M059J (cell line): ENCODE results near the gene TSPAN14. TPM values are rescaled to one million over a fixed set of nuclear protein-coding genes. Genes with fewer than 3 reads are reported as not detected.
A peak's percentile ranks its signal among the peaks of the same experiment; 100 is the strongest.

Experiments
- DNase-seq: peaks from one replicate; pipeline ENCODE4 v3.0.0-alpha.2; 2012; ENCODE audit warnings: low read depth
- total RNA-seq: library from RNA; depleted of rRNA; stranded (reverse); fragments of >200 nt; shearing (Covaris generic); gene quantifications from 2 replicates; pipeline ENCODE4 v1.2.3, GENCODE V29; 2014

The TSPAN14 gene
- total RNA-seq, 1 experiment from 2014 or later: 44.4 TPM

DNA sequence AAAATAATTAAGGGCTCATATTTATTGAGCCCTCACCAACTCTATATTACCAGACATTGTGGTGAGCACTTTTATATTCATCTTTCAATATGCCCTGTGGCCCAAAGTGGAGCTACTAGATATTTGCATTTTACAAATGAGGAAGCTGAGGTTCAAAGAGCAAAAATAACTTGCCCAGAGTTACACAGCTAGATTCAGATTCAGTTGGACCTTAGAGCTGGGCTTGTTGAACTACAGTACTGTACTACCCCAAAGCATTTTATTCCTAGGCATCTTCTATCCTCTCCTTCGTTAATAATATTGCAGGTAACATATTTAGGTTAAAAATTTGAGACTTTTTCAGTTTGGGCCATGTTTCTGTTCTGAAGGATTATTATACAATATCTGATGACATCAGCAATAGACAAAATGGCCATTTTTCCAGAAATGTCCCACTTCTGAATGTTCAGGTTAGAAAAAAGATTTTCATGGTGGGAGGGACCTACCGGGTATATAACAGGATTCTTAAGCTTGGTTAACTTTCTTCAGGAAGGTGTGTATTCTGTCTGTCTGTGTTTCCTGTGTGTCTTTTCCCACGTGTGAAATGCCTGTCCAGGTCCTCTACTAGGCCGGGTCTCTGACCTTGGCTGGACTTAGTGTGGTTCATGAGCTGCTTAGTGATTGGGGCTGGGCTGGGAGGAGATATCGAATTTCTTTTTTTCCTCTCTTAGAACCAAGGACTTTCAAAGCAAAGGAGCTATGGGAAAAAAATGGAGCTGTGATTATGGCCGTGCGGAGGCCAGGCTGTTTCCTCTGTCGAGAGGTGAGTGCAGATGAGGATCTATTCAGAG is 32.2 kb upstream of the TSPAN14 start:
- no peak for DNase-seq

DNA sequence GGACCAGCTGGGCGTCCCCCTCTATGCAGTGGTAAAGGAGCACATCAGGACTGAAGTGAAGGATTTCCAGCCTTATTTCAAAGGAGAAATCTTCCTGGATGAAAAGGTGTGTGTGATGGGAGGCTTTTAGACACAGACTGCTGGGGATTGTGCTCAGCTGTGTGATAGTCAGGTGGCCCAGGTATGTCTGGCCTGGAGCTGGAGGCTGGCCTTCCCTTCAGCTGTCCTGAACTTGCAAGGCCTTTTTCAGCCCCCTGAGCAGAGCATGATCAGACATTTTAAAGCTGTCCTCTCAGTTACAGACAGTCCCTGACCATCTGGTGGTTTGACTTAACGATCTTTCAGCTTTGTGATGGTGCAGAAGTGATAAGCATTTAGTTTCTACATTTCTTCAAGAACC is 28.2 kb upstream of the TSPAN14 start:
- no peak for DNase-seq

DNA sequence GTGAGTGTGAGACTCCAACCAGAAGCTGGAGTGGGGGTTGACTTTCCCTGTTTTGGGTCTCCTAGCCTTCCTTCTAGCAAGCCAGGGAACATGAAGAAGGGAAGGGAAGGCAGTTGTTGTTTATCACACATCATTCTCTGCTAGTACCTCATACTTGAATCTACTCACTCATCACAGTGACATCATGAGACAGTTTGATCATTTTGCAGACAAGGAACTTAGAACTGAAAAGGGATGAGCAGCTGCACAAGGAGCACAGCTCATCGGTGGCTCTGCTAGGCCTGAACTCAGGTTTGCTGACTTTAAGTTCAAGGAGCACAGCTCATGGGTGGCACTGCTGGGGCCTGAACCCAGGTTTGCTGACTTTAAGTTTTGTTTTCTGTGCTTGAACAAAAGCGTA is 26.6 kb upstream of the TSPAN14 start:
- no peak for DNase-seq

DNA sequence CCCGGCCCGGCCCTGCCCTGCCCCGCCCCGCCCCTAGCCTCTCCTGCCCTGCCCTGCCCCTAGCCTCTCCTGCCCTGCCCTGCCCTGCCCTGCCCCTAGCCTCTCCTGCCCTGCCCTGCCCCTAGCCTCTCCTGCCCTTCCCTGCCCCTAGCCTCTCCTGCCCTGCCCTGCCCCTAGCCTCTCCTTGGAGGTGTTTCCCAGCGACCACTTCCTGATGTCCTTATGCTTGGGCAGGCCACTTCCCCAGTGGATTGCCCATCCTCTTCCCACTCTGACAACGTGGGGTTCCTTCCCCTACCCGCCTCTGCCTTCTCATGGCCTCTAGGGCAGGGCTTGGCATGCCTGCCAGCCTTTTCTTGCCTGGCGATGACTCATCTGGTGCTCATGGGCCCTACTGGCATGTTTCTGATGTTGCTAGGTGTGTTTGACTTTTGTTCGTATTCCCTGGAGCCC is 24.6 kb upstream of the TSPAN14 start:
- peak; percentile 86 for DNase-seq

DNA sequence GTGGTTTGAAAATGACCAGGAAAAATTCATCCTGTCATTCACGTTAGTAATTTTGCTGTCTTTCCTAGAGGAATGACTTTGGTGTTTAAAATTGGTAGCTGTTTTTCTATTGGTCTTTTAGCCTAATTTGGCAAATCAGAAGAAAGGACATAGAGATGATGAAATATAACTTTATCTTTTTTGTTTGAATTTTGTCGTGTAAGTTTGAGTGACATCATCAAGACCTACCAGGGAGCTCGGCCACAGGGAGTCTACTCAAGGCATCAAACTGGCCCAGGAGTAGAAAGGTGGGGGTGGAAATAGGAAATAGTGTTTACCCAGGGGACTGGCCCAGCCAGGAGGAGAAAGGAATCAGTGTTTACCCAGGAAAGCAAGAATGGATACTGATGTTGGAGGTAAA is 21.0 kb upstream of the TSPAN14 start:
- DNase-seq: no peak

DNA sequence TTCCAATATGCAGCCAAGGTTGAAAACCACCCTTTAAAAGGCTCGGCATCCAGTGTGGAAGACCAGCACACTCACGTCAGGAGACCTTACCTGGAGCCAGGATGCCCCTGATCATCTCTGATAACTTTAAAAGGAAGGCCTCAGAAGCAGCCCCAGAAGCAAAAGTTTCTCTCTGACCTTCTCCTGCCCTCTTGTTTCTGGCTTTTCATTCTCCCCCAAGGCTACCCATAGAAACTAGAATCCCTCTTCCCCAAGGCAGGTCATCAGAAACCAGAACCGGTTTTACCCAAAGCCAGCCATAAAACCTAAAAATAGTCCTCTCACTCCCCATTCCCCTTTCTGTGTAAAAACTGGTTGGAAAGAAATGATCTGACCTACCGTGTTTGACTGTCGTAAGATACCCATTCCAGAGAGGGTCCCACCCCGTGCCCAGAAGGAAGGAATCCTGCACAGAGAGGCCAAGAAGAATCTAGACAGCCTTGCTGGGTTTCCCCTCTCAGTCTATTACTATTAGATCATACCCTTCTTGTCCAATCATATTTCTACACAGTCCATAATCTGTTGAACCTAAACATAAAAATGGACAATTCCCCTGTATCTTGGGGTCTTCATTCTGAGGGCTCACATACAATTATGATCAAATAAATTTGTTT is 17.5 kb upstream of the TSPAN14 start:
- no peak for DNase-seq

DNA sequence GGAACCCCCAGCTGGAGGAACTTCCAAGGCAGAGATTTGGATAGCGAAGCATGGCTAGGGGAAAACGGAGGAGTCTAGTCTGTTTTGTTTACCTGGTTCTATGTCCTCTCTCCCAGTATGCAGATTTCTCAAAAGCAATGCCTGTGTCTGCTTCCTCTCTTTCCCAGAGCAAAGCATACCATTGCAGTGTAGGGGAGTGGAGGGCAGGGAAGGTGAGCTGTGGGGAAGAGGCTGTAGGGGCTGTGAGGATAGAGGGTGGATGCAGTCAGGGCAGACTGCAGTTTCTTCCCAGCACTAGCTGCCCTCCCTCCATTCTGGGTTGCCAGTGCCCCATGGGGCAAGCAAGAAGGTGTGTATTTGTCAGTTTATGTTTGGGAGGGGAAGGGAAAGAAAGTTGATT is 16.9 kb upstream of the TSPAN14 start:
- DNase-seq: no peak

DNA sequence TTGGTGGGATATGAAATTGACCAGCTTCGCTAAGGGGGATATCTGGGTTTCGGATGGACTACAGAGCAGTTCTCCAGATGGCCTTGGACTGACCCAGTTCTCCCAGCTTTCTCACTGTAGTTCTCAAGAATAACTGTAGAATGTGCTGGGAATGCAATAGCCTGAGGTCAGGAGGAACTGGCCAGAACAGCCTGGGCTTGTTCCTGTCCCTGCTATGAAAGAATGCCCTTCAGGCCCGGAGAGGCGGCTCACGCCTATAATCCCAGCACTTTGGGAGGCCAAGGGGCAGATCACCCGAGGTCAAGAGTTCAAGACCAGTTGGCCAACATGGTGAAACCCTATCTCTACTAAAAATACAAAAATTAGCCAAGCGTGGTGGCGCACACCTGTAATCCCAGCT is 12.3 kb upstream of the TSPAN14 start:
- DNase-seq: no peak

DNA sequence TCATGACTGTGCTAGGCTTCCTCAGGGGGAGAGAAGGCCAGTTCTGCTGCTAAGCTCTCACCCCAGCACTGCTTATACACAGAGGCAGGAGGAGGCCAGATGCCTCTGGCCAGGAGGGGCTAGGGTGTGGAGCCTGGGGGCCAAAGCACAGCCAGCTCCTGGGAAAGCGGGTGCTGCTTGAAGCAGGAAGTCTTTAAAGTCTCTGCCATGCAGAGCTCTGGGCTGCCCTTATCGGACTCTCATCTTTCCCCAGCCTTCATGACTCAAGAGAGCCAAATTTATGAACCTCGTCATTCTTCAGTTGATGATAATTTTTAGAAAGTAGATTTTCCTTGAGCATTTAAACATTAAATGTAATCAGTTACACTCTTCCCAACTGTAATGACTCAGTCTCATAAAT is 11.2 kb upstream of the TSPAN14 start:
- DNase-seq: peak; percentile 62

DNA sequence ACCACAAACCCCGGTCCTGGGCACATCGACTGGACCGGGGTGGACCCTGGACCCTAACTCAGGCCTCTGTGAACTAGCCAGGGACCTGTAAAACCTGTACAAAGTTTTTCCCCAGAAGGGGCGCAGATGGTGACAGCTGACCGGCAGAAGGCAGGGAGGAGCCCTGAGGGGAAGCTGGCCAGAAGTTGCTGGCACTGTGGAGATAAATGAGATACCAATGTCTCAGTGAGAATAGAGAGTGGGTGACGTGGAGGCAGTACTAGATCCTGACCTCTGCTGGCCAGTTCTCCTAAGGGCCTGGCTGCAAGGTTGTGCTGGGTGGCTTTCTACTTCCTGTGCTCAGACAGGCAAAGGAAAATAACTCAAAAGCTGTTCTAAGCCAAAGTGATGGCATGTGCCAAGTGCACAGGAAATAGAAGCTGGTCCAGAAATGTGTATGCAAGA is 10.6 kb upstream of the TSPAN14 start:
- DNase-seq: peak; percentile 62

DNA sequence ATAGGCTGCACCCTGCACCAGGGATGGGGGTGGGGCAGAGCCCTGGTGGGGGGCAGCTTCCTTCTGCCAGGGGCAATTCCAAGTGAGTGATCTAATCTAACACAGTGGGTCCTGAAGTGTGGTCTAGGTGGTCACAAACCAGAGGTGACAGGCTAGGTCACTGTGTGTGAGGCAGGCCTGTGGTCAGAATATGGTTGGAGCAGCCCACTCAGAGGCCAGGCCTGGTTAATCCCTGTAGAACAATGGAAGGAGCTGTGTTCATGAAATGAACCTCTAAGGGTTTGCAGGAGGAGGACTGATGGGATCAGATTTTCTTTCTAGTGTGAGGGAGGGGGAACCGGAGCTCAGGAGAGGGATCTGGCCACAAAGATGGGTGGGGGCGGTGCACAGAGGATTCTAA is 10.0 kb upstream of the TSPAN14 start:
- DNase-seq: no peak

DNA sequence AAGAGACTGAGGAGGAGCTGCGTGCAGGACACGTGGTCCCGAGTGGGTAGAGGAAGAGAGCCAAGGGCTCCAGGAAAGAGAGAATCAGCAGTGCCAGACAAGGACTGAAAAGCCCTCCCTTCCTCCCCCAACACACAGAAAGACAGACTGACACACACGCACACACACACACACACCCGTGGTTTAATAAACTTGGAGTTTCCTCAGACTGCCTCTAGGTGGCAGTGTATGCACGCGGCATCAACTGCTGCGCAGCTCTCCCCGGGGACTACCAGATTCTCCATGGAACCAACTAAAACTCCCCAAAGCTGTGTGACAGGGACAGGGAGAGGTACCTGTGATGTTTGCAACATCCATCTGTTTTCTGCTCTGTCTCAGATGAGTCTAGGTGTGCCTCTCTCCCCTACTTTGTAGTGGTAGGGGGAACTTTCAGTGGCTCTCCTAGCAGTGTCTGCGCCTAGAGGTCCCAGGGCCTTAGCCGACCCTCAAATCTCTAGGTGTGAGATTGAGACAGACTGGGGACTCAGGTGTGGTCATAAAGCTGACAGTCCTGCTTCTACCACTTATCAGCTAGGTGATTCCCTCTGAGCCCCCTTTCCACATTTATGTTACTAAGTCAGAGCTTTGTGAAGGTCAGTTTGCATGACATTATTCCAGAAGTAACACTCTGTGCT is 9.3 kb upstream of the TSPAN14 start:
- peak; percentile 63 for DNase-seq

DNA sequence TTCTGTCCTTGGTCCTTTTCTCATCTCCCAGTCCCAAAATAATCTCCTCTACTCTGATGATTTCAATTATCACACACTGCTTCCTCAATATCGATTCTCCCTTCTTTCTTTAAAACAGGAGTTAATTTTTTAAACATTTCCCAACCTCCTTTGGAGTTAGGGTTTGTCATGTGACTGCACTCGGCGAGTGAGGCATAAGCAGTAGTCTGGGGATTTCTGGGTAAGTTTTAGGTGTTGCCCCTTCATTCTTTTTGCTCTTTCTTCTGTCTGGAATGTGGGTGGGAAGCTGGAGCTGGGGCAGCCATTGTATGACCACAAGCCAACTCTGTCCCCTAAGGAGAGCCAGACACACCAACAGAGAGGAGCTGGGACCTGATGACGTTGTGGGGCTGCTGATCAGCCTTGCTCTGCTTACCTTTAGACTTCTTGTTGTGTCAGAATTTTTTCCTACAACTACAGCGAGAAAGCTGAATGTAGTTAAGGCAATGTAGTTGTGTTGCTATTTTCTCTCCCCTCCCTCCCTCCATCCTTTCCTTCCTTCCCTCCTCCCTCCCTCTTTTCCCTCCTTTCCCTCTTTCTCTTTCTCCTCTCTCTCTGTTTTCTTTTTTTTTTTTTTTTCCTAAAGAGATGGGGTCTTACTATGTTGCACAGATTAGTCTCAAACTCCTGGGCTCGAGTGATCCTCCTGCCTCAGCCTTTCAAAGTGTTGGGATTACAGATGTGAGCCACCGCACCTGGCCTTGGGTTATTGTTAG is 6.5 kb upstream of the TSPAN14 start:
- no peak for DNase-seq

DNA sequence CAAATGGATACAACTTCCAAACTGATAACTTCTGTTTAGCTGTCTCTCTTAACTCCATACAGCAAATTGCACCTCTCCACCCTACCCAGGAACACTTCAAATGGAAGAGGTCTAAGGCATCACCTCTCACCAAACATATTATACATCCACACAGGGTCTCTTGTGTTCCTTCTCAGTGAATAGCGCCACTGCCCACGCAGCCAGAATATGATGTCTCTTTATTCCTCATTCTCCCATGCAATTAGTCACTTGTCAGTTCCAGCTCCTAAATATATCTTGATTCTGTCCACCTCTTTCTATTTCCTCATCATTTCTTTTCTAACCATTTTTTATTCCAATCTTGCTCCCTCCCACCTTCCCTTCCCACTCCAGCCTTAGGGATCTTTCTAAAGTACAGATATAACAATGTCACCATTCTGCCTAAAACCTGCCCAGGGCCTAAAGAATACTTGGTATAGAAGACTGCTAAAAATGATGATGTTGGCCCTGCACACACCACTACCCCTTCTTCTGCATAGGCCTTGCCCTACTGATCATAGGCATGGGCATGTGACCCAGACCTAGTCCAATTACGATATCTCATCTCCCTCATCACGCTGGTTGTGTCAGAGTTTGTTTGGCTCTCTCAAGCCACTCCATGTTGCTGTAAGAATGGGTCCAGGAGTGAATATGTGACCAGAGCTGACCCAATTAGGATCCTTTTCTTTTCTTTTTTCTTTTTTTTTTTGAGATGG is 5.7 kb upstream of the TSPAN14 start:
- DNase-seq: no peak

DNA sequence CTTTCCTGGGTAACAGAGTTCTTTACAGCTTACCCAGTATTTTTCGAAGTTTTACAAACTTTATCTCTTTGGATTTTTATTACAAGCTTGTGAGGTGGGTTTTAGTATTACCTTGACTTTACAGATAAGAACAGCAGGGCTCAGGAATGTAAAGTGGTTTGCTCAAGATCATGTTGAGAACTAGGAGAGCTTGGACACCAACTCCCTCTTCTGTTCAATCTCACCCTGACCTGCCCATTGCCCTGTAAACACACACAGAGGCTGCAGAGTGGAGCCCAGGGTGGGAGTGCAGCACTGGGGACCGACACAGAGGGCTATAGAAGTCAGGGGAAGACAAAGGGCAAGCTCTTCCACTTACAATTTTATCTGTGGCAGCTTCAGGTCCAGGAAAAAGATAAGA is 4.6 kb upstream of the TSPAN14 start:
- no peak for DNase-seq

DNA sequence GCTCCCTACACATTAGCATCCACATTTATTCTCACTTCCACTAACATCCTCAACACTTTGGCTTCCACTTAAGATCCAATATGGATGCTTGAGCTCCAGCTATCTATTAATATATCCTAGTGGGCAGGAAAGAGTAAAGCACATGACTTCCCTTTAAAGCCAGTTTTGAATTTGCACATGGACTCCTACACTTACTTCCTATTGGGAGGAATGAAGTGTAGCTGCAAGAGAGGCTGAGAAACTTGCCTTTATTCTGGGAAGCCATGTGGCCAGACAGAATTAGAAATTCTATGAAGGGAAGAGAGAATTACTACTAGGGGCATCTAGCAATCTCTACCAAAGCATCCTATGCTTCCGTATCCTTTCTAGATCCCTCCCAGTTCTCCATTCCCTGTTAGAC is 3.0 kb upstream of the TSPAN14 start:
- no peak for DNase-seq

DNA sequence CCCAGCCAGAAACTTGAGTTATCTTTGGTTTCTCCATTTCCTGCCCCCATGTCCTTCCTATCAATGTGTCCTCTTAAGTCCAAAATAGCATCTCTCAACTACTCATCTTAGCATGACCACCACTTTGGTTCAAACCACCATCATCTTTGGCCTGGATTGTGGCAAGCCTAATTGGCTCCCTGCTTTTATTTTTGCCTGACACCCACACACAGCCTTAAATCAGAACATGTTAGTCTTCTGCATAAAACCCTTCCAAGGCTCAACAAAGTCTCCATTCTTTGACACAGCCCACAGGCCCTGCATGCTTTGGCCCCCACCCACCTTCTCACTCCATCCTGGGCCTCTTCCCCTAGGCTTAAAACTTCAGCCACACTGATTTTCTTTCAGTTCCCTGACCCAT is 2.0 kb upstream of the TSPAN14 start:
- DNase-seq: no peak

DNA sequence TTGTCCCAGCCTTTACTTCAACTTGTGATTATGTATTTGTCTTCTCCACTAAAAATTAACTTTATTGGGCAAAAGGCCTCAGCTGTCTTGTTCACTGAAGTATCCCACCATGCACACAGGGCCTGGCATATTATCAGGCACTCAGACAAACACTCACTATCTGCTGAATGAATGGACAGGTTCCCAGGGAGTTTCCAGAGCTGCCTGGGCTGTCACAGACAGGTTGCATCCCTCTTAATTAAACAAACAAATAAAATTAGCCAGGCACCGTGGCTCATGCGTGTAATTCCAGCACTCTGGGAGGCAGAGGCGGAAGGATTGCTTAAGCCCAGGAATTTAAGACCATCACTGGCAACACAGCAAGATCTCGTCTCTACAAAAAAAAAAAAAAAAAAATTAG is 1.5 kb upstream of the TSPAN14 start:
- DNase-seq: no peak

DNA sequence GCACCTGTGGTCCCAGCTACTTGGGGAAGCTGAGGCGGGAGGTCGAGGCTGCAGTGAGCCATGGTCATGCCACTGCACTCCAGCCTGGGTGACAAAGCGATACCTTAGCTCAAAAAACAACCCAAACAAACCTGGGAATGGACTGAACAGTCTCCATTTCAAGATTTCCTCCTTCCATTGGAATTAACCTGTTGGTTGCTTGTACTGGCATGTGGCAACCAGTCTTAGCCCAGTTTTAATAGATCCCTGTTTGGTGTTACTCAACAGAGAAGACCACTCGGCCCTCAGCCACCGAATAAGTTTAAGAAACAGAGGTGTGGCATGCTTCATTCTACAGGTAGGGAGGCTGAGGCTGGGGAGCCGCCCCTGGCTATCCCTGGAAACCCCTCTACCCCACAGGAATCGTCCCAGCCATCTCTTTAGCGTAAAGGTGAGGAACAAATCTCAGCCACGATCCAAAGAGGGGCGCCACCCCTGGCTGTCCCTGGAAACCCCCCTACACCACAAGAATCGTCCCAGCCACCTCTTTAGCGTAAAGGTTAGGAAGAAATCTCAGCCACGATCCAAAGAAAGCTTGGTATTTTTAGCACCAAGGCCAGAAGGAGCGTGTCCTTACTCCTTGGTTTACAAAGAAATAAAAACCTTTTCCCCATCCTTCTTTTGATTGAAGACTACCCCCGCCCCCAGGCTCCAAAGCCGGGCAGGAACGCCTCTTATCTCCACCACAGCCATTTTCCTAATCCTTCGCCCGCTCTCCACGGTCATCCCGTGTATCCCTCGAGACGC is 861 bp upstream of the TSPAN14 start:
- DNase-seq: no peak
